ENCODE data around the gene NSUN4. TPM values are rescaled to one million over a fixed set of nuclear protein-coding genes. Genes with fewer than 3 reads are reported as not detected.
"Not testable (repeated sequence)": the region's sequence is repeated elsewhere in the genome, so short reads cannot be mapped to it uniquely, and the experiment has no call there.

Gene NSUN4
- total RNA-seq, 1 donor from 2014 or later = 16.9 TPM

- not testable (repeated sequence) for H3K27me3 Mint-ChIP-seq (ENCODE audit: low read depth, unreplicated experiment); H3K27ac ChIP-seq (ENCODE audit: low read depth, low read length); FAIRE-seq; H3K36me3 ChIP-seq (ENCODE audit: insufficient read depth, low read length); H4K20me1 ChIP-seq (ENCODE audit: insufficient read depth, low read length); H3K4me3 Mint-ChIP-seq (ENCODE audit: unreplicated experiment); H3K4me1 Mint-ChIP-seq (ENCODE audit: low read depth, unreplicated experiment); H3K36me3 Mint-ChIP-seq (ENCODE audit: low read depth, unreplicated experiment); H3K4me1 ChIP-seq (ENCODE audit: insufficient read depth, low read length); H3K4me2 ChIP-seq (ENCODE audit: low read length); H3K9me3 ChIP-seq (ENCODE audit: insufficient read depth, low read depth, low read length); H2AFZ ChIP-seq (ENCODE audit: low read depth, low read length); DNase-seq (ENCODE audit: low read depth); H3K27me3 ChIP-seq (ENCODE audit: insufficient read depth, low read length); H3K4me3 ChIP-seq (ENCODE audit: insufficient read depth, low read depth, low read length); H3K27ac Mint-ChIP-seq (ENCODE audit: unreplicated experiment); H3K9ac ChIP-seq (ENCODE audit: low read length); H3K79me2 ChIP-seq (ENCODE audit: insufficient read depth, low read length); H3K9me3 Mint-ChIP-seq (ENCODE audit: unreplicated experiment)
Observed at GRCh38 chr1:46322191-46322590, 18.4 kb upstream of the NSUN4 start.

GRCh38 chr1:46325285-46326076 lies 15.1 kb upstream of the NSUN4 start:
- not testable (repeated sequence) for H3K36me3 Mint-ChIP-seq (ENCODE audit: low read depth, unreplicated experiment); H3K79me2 ChIP-seq (ENCODE audit: insufficient read depth, low read length); H4K20me1 ChIP-seq (ENCODE audit: insufficient read depth, low read length); H3K27me3 ChIP-seq (ENCODE audit: insufficient read depth, low read length); H3K4me3 Mint-ChIP-seq (ENCODE audit: unreplicated experiment); H3K4me3 ChIP-seq (ENCODE audit: insufficient read depth, low read depth, low read length); H3K4me1 Mint-ChIP-seq (ENCODE audit: low read depth, unreplicated experiment); H3K27ac ChIP-seq (ENCODE audit: low read depth, low read length); H3K9ac ChIP-seq (ENCODE audit: low read length); H3K4me2 ChIP-seq (ENCODE audit: low read length); H3K36me3 ChIP-seq (ENCODE audit: insufficient read depth, low read length); FAIRE-seq; H3K27ac Mint-ChIP-seq (ENCODE audit: unreplicated experiment); DNase-seq (ENCODE audit: low read depth); H2AFZ ChIP-seq (ENCODE audit: low read depth, low read length); H3K9me3 Mint-ChIP-seq (ENCODE audit: unreplicated experiment); H3K9me3 ChIP-seq (ENCODE audit: insufficient read depth, low read depth, low read length); H3K27me3 Mint-ChIP-seq (ENCODE audit: low read depth, unreplicated experiment); H3K4me1 ChIP-seq (ENCODE audit: insufficient read depth, low read length)

GRCh38 chr1:46328182-46328581 lies 12.4 kb upstream of the NSUN4 start:
- H3K4me3 ChIP-seq (ENCODE audit: insufficient read depth, low read depth, low read length) = not testable (repeated sequence)

GRCh38 chr1:46329807-46330206 lies 10.8 kb upstream of the NSUN4 start:
- not testable (repeated sequence) for H3K4me3 ChIP-seq (ENCODE audit: insufficient read depth, low read depth, low read length); H3K27ac Mint-ChIP-seq (ENCODE audit: unreplicated experiment); H3K36me3 Mint-ChIP-seq (ENCODE audit: low read depth, unreplicated experiment); H3K36me3 ChIP-seq (ENCODE audit: insufficient read depth, low read length); H3K79me2 ChIP-seq (ENCODE audit: insufficient read depth, low read length); H3K4me1 ChIP-seq (ENCODE audit: insufficient read depth, low read length); H2AFZ ChIP-seq (ENCODE audit: low read depth, low read length); H3K9ac ChIP-seq (ENCODE audit: low read length); H4K20me1 ChIP-seq (ENCODE audit: insufficient read depth, low read length); FAIRE-seq; H3K4me2 ChIP-seq (ENCODE audit: low read length); H3K4me1 Mint-ChIP-seq (ENCODE audit: low read depth, unreplicated experiment); H3K27me3 Mint-ChIP-seq (ENCODE audit: low read depth, unreplicated experiment); H3K9me3 Mint-ChIP-seq (ENCODE audit: unreplicated experiment); DNase-seq (ENCODE audit: low read depth); H3K27me3 ChIP-seq (ENCODE audit: insufficient read depth, low read length); H3K27ac ChIP-seq (ENCODE audit: low read depth, low read length); H3K9me3 ChIP-seq (ENCODE audit: insufficient read depth, low read depth, low read length); H3K4me3 Mint-ChIP-seq (ENCODE audit: unreplicated experiment)

More at GRCh38 chr1:46328182-46328581, 12.4 kb upstream of the NSUN4 start:
- H3K79me2 ChIP-seq (ENCODE audit: insufficient read depth, low read length); H3K9ac ChIP-seq (ENCODE audit: low read length); FAIRE-seq; DNase-seq (ENCODE audit: low read depth); H3K4me1 Mint-ChIP-seq (ENCODE audit: low read depth, unreplicated experiment); H3K36me3 ChIP-seq (ENCODE audit: insufficient read depth, low read length); H3K4me3 Mint-ChIP-seq (ENCODE audit: unreplicated experiment); H3K9me3 Mint-ChIP-seq (ENCODE audit: unreplicated experiment); H2AFZ ChIP-seq (ENCODE audit: low read depth, low read length); H3K4me1 ChIP-seq (ENCODE audit: insufficient read depth, low read length); H3K4me2 ChIP-seq (ENCODE audit: low read length); H4K20me1 ChIP-seq (ENCODE audit: insufficient read depth, low read length); H3K27ac ChIP-seq (ENCODE audit: low read depth, low read length); H3K36me3 Mint-ChIP-seq (ENCODE audit: low read depth, unreplicated experiment); H3K27ac Mint-ChIP-seq (ENCODE audit: unreplicated experiment); H3K9me3 ChIP-seq (ENCODE audit: insufficient read depth, low read depth, low read length); H3K27me3 Mint-ChIP-seq (ENCODE audit: low read depth, unreplicated experiment); H3K27me3 ChIP-seq (ENCODE audit: insufficient read depth, low read length): not testable (repeated sequence)

- not testable (repeated sequence) for H4K20me1 ChIP-seq (ENCODE audit: insufficient read depth, low read length); H3K27ac Mint-ChIP-seq (ENCODE audit: unreplicated experiment); H2AFZ ChIP-seq (ENCODE audit: low read depth, low read length); H3K27me3 ChIP-seq (ENCODE audit: insufficient read depth, low read length); H3K27me3 Mint-ChIP-seq (ENCODE audit: low read depth, unreplicated experiment); H3K4me2 ChIP-seq (ENCODE audit: low read length); H3K27ac ChIP-seq (ENCODE audit: low read depth, low read length); DNase-seq (ENCODE audit: low read depth); H3K4me3 Mint-ChIP-seq (ENCODE audit: unreplicated experiment); H3K36me3 ChIP-seq (ENCODE audit: insufficient read depth, low read length); H3K4me1 Mint-ChIP-seq (ENCODE audit: low read depth, unreplicated experiment); H3K9ac ChIP-seq (ENCODE audit: low read length); H3K36me3 Mint-ChIP-seq (ENCODE audit: low read depth, unreplicated experiment); H3K4me3 ChIP-seq (ENCODE audit: insufficient read depth, low read depth, low read length); H3K9me3 ChIP-seq (ENCODE audit: insufficient read depth, low read depth, low read length); H3K4me1 ChIP-seq (ENCODE audit: insufficient read depth, low read length); FAIRE-seq; H3K79me2 ChIP-seq (ENCODE audit: insufficient read depth, low read length); H3K9me3 Mint-ChIP-seq (ENCODE audit: unreplicated experiment)
Observed at GRCh38 chr1:46330381-46330780, 10.2 kb upstream of the NSUN4 start.

GRCh38 chr1:46331786-46332540 lies 8.6 kb upstream of the NSUN4 start:
- H2AFZ ChIP-seq (ENCODE audit: low read depth, low read length); H3K9ac ChIP-seq (ENCODE audit: low read length); H3K4me3 Mint-ChIP-seq (ENCODE audit: unreplicated experiment); H3K27me3 ChIP-seq (ENCODE audit: insufficient read depth, low read length); H3K4me1 ChIP-seq (ENCODE audit: insufficient read depth, low read length); H3K79me2 ChIP-seq (ENCODE audit: insufficient read depth, low read length); H3K4me2 ChIP-seq (ENCODE audit: low read length); H3K27ac ChIP-seq (ENCODE audit: low read depth, low read length); H3K4me1 Mint-ChIP-seq (ENCODE audit: low read depth, unreplicated experiment); H3K36me3 Mint-ChIP-seq (ENCODE audit: low read depth, unreplicated experiment); H3K27ac Mint-ChIP-seq (ENCODE audit: unreplicated experiment); H3K9me3 ChIP-seq (ENCODE audit: insufficient read depth, low read depth, low read length); H3K4me3 ChIP-seq (ENCODE audit: insufficient read depth, low read depth, low read length); H3K36me3 ChIP-seq (ENCODE audit: insufficient read depth, low read length); H4K20me1 ChIP-seq (ENCODE audit: insufficient read depth, low read length); DNase-seq (ENCODE audit: low read depth); H3K27me3 Mint-ChIP-seq (ENCODE audit: low read depth, unreplicated experiment); H3K9me3 Mint-ChIP-seq (ENCODE audit: unreplicated experiment); FAIRE-seq: not testable (repeated sequence)
